Activated CD4-positive, alpha-beta T cell treated with anti-CD3 and anti-CD28 coated beads, Interleukin-2, amount 10 ng/mL, durations not matched to agents 7 days and 5 days (primary cell): ENCODE results near the gene OR5AN1. TPM values are rescaled to one million over a fixed set of nuclear protein-coding genes. Genes with fewer than 3 reads are reported as not detected.
"Not testable (repeated sequence)": the region's sequence is repeated elsewhere in the genome, so short reads cannot be mapped to it uniquely, and the experiment has no call there.

Experiments used
- CTCF ChIA-PET: fragments of 350-600 bp; sonication (Branson Sonifier 250); formaldehyde crosslinking; loops from one replicate; lab custom pipeline; 2021; ENCODE audit warnings: antibody characterized with exemption; lab: Charles Lee
- POLR2A ChIA-PET: fragments of 350-600 bp; sonication (Branson Sonifier 250); formaldehyde crosslinking; loops from one replicate; lab custom pipeline; 2021; ENCODE audit warnings: antibody characterized with exemption; lab: Charles Lee
- DNase-seq: peaks from one replicate; pipeline ENCODE4 v3.0.0-alpha.2; 2020
- H3K27ac Mint-ChIP-seq: one replicate; pipeline ENCODE4 v1.8.0; 2021; ENCODE audit warnings: mild to moderate bottlenecking, moderate library complexity, mixed read lengths
- H3K27me3 Mint-ChIP-seq: one replicate; pipeline ENCODE4 v1.8.0; 2021; ENCODE audit warnings: mixed read lengths
- H3K36me3 Mint-ChIP-seq: one replicate; pipeline ENCODE4 v1.8.0; 2021; ENCODE audit warnings: low read depth, mixed read lengths
- H3K4me1 Mint-ChIP-seq: one replicate; pipeline ENCODE4 v1.8.0; 2021; ENCODE audit warnings: mixed read lengths
- H3K4me3 Mint-ChIP-seq: one replicate; pipeline ENCODE4 v1.8.0; 2021; ENCODE audit warnings: mild to moderate bottlenecking, moderate library complexity, mixed read lengths
- H3K9me3 Mint-ChIP-seq: one replicate; pipeline ENCODE4 v1.8.0; 2021; ENCODE audit warnings: mixed read lengths
- total RNA-seq, 2 experiments: library from RNA; stranded (reverse); gene quantifications; one replicate each; pipeline ENCODE4 v1.2.3, GENCODE V29; 2021

OR5AN1 gene, protein sequence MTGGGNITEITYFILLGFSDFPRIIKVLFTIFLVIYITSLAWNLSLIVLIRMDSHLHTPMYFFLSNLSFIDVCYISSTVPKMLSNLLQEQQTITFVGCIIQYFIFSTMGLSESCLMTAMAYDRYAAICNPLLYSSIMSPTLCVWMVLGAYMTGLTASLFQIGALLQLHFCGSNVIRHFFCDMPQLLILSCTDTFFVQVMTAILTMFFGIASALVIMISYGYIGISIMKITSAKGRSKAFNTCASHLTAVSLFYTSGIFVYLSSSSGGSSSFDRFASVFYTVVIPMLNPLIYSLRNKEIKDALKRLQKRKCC
- not detected for total RNA-seq

DNA sequence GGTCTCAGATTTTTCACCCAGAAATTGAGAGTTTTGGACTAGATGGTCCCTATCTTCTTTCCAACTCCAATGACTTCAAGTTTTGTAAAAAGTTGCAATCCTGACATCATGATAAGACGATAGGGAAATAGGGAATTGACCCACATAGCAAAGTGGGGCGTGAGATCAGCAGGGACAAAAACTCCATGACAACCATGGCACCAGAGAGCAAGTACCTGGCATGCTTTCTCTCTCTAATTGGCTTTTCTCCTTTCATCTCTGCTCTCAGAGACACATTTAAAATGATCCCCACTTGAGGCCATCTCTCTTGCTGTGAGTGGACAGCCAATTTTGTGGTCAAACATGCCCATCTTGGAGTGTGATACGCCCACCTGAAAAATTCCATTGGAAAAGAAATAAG, at the start of gene OR5AN1:
Gene OR5AN1, plus strand, starts transcription at position 301 of the 400 bp plus-strand sequence. CDS start 5,564 bp downstream, outside the sequence.
- ChIA-PET CTCF (no interaction called here), POLR2A (no interaction called here)
- Mint-ChIP-seq H3K9me3 (no peaks in the 10 kb centered on the region), H3K27ac (no peak within 1 kb of the TSS), H3K27me3 (peaks cover 3% of the 10 kb centered on the region), H3K4me3 (no peak within 1 kb of the TSS), H3K36me3 (no peaks in the 10 kb centered on the region), H3K4me1 (no peaks in the 10 kb centered on the region)
- DNase-seq = no peak

DNA sequence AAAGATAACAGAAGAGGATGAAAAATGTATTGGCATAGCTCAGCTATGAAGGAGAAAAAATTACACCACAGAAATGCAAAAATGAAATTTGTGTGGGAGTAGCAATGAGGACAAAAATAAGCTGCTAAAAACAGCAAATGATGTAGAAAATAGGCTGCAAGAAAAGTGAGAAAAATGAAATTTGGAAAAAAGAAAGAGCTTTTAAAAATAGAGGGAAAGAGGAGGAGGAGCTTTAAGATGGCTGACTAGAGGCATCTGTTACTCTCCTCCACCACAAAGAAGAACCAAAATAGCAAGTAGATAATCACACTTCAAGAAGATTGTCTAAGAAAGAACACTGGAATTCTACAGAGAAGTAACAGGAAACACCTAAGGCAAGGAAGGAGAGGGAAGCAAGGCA, 23.7 kb upstream of the OR5AN1 start:
- Mint-ChIP-seq H3K4me1 (no peaks in the 10 kb centered on the region), H3K27me3 (peaks cover 14% of the 10 kb centered on the region), H3K9me3 (no peaks in the 10 kb centered on the region), H3K4me3 (no peak overlapping the region), H3K27ac (no peak overlapping the region), H3K36me3 (no peaks in the 10 kb centered on the region)
- POLR2A ChIA-PET = no interaction called here
- DNase-seq = no peak
- CTCF ChIA-PET = no interaction called here

DNA sequence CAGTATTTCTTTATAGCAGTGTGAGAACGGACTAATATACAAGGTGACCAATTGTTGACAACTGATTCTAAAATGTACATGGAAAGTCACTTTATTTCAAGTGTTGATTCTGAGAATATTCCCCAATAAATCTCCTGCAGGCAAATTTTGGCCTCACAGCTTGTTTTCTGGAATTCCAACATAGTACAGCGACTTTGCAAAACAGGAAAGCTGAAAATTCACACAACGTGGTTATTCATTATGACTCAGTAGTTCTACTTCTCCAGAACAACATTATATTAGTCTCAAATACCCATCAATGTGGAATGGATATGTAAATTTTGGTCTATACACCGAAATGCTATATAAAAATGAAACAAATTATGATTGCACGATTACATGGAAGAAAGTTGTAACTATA, 22.5 kb upstream of the OR5AN1 start:
- DNase-seq = no peak
- ChIA-PET CTCF (no interaction called here), POLR2A (no interaction called here)
- no peak overlapping the region for H3K27ac Mint-ChIP-seq
- H3K4me1 Mint-ChIP-seq = no peaks in the 10 kb centered on the region
- H3K36me3 Mint-ChIP-seq = no peaks in the 10 kb centered on the region
- no peaks in the 10 kb centered on the region for H3K9me3 Mint-ChIP-seq
- H3K27me3 Mint-ChIP-seq = peaks cover 10% of the 10 kb centered on the region
- H3K4me3 Mint-ChIP-seq = no peak overlapping the region

DNA sequence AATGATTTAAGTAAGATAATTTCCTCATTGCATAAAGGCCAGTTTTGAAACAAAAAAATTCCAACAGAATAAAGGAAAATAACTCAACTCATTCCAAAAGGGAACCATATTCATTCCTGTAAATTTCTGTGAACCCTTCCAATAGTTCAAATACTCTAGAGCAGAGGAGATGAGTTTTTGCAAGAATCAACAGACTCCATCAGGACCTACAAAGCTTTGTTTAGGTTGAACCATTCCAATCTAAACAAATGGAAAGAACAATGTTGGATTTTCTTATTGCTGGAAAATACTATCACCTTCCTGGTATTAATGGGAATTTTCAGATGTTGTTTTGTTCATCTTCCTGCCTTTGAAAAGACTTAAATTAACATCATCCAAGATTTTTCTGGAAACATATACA, 21.8 kb upstream of the OR5AN1 start:
- DNase-seq = no peak
- Mint-ChIP-seq H3K27ac (no peak overlapping the region), H3K4me1 (no peaks in the 10 kb centered on the region), H3K36me3 (no peaks in the 10 kb centered on the region), H3K9me3 (no peaks in the 10 kb centered on the region), H3K27me3 (peaks cover 11% of the 10 kb centered on the region), H3K4me3 (no peak overlapping the region)
- ChIA-PET CTCF (no interaction called here), POLR2A (no interaction called here)

DNA sequence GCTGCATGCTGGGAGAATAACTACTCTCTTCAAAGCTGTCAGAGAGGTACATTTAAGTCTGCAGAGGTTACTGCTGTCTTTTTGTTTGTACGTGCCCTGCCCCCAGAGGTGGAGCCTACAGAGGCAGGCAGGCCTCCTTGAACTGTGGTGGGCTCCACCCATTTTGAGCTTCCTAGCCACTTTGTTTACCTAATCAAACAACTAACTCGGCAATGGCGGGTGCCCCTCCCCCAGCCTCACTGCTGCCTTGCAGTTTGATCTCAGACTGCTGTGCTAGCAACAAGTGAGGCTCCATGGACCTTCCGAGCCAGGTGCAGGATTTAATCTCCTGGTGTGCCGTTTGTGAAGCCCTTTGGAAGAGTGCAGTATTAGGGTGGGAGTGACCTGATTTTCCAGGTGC, 9.0 kb upstream of the OR5AN1 start:
- CTCF ChIA-PET, H3K27me3 Mint-ChIP-seq, H3K4me1 Mint-ChIP-seq, H3K36me3 Mint-ChIP-seq, POLR2A ChIA-PET, H3K9me3 Mint-ChIP-seq, H3K4me3 Mint-ChIP-seq, DNase-seq, H3K27ac Mint-ChIP-seq: not testable (repeated sequence)

DNA sequence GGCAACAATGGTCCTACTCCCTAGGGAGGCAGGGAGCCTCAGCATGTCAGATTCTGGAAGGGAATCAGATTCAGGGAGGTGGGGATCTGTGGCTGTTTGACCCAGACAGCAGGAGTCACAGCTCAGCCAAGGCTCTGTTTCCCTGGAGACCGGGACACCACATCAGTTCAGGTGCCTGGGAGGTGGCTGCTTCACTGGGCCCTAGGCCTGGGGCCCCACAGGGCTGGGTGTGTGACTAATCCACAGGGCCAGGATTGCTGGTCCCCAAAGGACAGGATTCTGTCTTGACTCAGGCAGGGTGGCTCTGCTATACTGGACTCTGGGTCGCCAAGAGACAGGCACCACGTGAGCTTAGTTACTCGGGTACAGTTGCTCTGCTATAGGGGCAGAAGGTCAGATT, 3.5 kb upstream of the OR5AN1 start:
- H3K4me1 Mint-ChIP-seq = no peaks in the 10 kb centered on the region
- CTCF ChIA-PET = no interaction called here
- POLR2A ChIA-PET = no interaction called here
- no peak overlapping the region for H3K27ac Mint-ChIP-seq
- H3K4me3 Mint-ChIP-seq = no peak overlapping the region
- no peaks in the 10 kb centered on the region for H3K9me3 Mint-ChIP-seq
- H3K27me3 Mint-ChIP-seq = peaks cover 3% of the 10 kb centered on the region
- H3K36me3 Mint-ChIP-seq = no peaks in the 10 kb centered on the region
- DNase-seq = no peak

DNA sequence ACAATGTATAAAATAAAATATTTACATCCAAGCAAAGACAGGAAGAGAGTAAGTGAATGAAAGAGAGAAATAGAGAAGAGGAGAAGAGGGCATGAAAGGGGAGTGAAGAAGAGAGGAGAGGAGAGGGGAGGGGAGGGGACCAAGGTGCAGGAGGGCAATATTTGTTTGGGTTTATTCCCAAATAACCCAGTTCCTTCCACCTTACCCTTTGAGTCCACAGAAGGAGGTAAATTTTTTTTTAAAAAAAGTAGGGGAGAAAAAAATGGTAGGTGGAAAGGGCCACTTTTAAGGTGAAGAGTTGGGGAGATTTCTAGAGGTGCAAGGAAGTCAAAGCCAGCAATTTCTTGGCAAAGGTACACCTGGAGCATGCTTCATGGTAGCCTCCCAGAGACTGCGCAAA, 2.1 kb upstream of the OR5AN1 start:
- peaks cover 3% of the 10 kb centered on the region for H3K27me3 Mint-ChIP-seq
- H3K36me3 Mint-ChIP-seq = no peaks in the 10 kb centered on the region
- no peaks in the 10 kb centered on the region for H3K4me1 Mint-ChIP-seq
- ChIA-PET POLR2A (no interaction called here), CTCF (no interaction called here)
- DNase-seq = no peak
- H3K27ac Mint-ChIP-seq = no peak overlapping the region
- H3K9me3 Mint-ChIP-seq = no peaks in the 10 kb centered on the region
- H3K4me3 Mint-ChIP-seq = no peak overlapping the region

DNA sequence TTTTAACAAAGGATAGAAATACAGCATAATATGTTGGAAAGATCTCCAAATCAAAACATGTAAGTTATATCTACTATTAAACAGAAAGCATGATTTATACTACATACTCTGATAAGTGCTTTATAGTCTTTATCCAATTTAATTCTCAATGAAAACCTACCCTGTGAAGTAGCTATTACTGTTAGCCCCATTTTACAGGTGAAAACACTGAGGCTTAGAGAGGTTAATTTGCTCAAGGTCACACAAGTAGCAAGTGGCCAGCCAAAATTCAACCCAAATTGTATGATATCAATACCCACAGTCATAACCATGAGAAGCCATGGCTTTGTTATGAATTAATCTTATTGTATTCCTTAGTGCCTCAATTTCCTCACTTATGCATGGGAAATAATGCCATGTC, 675 bp upstream of the OR5AN1 start:
- CTCF ChIA-PET = no interaction called here
- no peak overlapping the region for H3K4me3 Mint-ChIP-seq
- peaks cover 3% of the 10 kb centered on the region for H3K27me3 Mint-ChIP-seq
- POLR2A ChIA-PET = no interaction called here
- no peak overlapping the region for H3K27ac Mint-ChIP-seq
- no peaks in the 10 kb centered on the region for H3K9me3 Mint-ChIP-seq
- H3K4me1 Mint-ChIP-seq = no peaks in the 10 kb centered on the region
- no peaks in the 10 kb centered on the region for H3K36me3 Mint-ChIP-seq
- DNase-seq = no peak

DNA sequence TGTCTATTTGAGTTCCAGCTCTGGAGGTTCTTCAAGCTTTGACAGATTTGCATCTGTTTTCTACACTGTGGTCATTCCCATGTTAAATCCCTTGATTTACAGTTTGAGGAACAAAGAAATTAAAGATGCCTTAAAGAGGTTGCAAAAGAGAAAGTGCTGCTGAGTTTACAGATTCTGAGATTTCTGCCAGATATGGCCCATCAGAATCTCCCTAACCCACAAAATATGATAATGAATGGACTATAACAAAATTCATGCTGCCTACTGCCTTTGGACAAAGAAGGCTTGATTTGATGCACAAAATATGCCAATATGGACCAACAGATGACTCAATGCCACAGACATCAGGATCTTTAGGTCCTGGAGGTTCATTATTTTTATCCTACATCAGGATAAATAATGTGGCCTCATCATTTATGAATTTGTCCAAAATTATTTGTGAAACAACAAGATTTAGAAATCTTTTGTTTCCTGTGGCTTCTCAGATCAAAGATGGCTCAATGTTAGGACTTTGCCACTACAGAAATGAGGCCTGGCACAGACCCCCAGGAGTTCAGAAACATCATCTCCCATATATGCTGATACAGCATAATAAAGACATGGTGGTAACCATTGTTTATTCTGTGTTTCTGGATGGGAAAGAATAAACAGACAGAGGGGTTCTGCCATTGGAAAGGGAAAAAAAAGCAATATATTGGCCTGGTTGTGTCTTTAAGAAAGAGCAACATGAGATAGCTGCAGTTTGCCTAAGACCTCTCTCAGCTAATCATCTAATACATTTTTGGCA, 6.7 kb downstream of the OR5AN1 start:
- H3K4me1 Mint-ChIP-seq = no peaks in the 10 kb centered on the region
- no peak overlapping the region for H3K27ac Mint-ChIP-seq
- no peak overlapping the region for H3K4me3 Mint-ChIP-seq
- no peak for DNase-seq
- POLR2A ChIA-PET = no interaction called here
- H3K36me3 Mint-ChIP-seq = no peaks in the 10 kb centered on the region
- H3K9me3 Mint-ChIP-seq = peaks cover 3% of the 10 kb centered on the region
- CTCF ChIA-PET = no interaction called here
- no peaks in the 10 kb centered on the region for H3K27me3 Mint-ChIP-seq

DNA sequence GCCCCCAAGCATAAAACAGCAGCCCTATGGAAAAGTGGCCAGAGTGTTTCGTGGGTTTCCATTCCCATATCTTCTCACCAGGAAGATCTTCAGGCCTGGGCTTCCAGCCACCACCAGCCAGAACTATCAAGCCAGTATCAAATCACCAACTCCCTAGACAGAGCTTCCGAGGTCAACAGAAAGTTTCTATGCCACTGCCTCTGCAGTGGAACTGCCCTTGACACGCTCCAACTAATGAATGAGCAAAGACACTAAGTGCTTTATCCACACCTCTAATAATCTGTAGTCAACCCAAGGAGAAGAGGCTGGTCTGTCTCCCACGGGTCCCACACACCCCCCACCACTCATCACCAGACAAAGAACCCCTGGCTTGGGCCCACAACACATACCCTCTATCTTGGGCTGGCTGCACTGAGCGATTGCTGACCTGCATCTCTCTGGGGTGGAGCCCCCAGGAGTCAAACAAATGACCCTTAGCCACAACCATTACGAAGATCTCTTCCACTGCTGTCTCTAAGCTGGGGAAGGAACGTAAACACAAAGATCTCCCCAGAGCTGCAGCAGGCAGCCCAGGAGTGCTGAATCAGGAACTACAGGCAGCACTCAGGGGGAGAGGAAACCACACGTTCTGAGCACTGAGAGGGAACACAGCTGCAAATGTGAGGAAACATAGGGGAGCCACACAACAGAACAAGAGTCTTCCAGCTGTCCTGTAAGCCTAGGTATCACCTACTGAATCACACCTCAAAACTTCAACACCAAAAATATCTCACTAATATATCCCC, 9.7 kb downstream of the OR5AN1 start:
- POLR2A ChIA-PET = no interaction called here

DNA sequence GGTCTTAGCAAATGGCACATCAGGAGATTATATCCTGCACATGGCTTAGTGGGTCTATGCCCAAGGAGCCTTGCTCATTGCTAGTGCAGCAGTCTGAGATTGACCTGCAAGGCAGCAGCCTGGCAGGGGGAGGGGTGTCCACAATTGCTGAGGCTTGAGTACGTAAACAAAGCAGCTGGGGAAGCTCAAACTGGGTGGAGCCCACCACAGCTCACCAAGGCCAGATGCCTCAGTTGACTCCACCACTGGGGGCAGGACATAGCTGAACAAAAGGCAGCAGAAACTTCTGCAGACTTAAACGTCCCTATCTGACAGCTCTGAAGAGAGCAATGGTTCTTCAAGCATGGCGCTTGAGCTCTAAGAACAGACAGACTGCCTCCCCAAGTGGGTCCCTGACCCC, 13.6 kb downstream of the OR5AN1 start:
- H3K36me3 Mint-ChIP-seq, H3K27ac Mint-ChIP-seq, DNase-seq, POLR2A ChIA-PET, H3K27me3 Mint-ChIP-seq, H3K4me3 Mint-ChIP-seq, H3K9me3 Mint-ChIP-seq, H3K4me1 Mint-ChIP-seq, CTCF ChIA-PET: not testable (repeated sequence)

More for the DNA sequence above, 9.7 kb downstream of the OR5AN1 start:
- no peaks in the 10 kb centered on the region for H3K36me3 Mint-ChIP-seq
- H3K4me1 Mint-ChIP-seq = no peaks in the 10 kb centered on the region
- CTCF ChIA-PET = no interaction called here
- no peak overlapping the region for H3K4me3 Mint-ChIP-seq
- H3K9me3 Mint-ChIP-seq = peaks cover 3% of the 10 kb centered on the region
- no peaks in the 10 kb centered on the region for H3K27me3 Mint-ChIP-seq
- no peak overlapping the region for H3K27ac Mint-ChIP-seq
- no peak for DNase-seq

DNA sequence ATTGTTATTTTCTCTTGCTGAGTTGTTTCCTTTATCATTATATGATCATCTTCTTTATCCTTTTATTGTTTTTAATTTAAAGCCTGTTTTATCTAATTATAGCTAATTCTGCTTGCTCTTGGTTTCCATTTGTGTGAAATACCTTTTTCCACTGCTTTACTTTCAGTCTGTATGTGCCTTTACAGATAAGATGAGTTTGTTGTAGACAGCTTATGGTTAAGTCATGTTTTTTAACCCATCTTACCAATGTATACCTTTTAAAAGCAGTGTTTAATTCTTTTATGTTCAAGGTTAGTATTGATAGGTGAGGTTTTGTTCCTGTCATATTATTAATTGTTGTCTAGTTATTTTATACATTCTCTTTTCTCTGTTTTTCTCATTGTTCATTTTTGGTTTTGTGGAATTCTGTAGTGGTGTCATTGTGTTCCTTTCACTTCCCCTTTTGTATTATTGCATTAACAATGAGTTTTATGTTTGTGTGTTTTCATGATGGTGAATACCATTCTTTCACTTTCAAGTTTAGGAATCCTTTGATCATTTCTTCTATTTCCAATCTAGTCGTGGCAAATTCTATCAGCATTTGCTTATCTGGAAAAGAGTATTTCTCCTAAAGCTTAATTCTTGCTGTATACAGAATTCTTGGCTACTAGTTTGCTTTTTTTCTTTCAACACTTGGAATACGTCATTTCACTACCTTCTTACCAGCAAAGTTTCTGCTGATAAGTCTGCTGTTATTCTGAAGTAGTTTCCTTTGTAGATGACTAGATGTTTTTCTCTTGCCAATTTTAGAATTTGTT, 21.8 kb downstream of the OR5AN1 start:
- no peak overlapping the region for H3K4me3 Mint-ChIP-seq
- H3K4me1 Mint-ChIP-seq = no peaks in the 10 kb centered on the region
- H3K36me3 Mint-ChIP-seq = no peaks in the 10 kb centered on the region
- CTCF ChIA-PET = no interaction called here
- POLR2A ChIA-PET = no interaction called here
- H3K9me3 Mint-ChIP-seq = no peaks in the 10 kb centered on the region
- no peak overlapping the region for H3K27ac Mint-ChIP-seq
- H3K27me3 Mint-ChIP-seq = peaks cover 2% of the 10 kb centered on the region
- no peak for DNase-seq
